K562 (cell line): ENCODE data around the gene VPS11. TPM values are rescaled to one million over a fixed set of nuclear protein-coding genes. Genes with fewer than 3 reads are reported as not detected.

Experiments used
- ATF1 ChIP-seq, 2 experiments: fragments of 450-650 bp in 1 of 2; IDR thresholded peaks; 2 replicates each; pipeline ENCODE4 v1.6.1; 2016; ENCODE audit warnings: missing compliant biosample characterization in 1 of 2, missing genetic modification characterization in 1 of 2
- BRD4 ChIP-seq: fragments of 200-600 bp; sonication (generic); IDR thresholded peaks from 2 replicates; pipeline ENCODE4 v1.6.1; 2017; ENCODE audit warnings: inconsistent platforms
- CEBPG ChIP-seq, 3 experiments: fragments of 200-800 bp in 1 of 3; sonication (Bioruptor generic) in 1 of 3; sonication (generic) in 1 of 3; formaldehyde crosslinking in 1 of 3; IDR thresholded peaks in 2 of 3; conservative IDR thresholded peaks in 1 of 3; 2 replicates each; pipeline versions ENCODE4 v1.6.1 to v1.8.0; 2016 to 2022; ENCODE audit warnings: missing compliant biosample characterization in 2 of 3, missing genetic modification characterization in 2 of 3, mild to moderate bottlenecking in 1 of 3, missing genetic modification reagents in 1 of 3
- DIDO1 ChIP-seq: fragments of 450-650 bp; IDR thresholded peaks from 2 replicates; pipeline ENCODE4 v1.6.1; 2016; ENCODE audit warnings: low read depth, missing biosample characterization, missing genetic modification characterization
- ELF2 ChIP-seq: fragments of 250-450 bp; sonication (Bioruptor Pico); IDR thresholded peaks from 2 replicates; pipeline ENCODE4 v1.5.0; 2021; ENCODE audit warnings: mild to moderate bottlenecking
- FOXM1 ChIP-seq, 2 experiments: fragments of 450-650 bp in 1 of 2; sonication (generic) in 1 of 2; formaldehyde crosslinking in 1 of 2; IDR thresholded peaks; 2 replicates each; pipeline versions ENCODE4 v1.6.1 to v1.9.0; 2017 to 2022; ENCODE audit warnings: low read depth in 2 of 2, mild to moderate bottlenecking in 2 of 2, missing genetic modification reagents in 1 of 2, moderate library complexity in 1 of 2
- KDM5B ChIP-seq: fragments of 200-600 bp; sonication (generic); IDR thresholded peaks from 2 replicates; pipeline ENCODE4 v1.6.1; 2012; ENCODE audit warnings: low read depth, mild to moderate bottlenecking, moderate library complexity, low read length, control low read depth, inconsistent platforms; ENCODE audit not compliant: insufficient replicate concordance
- NEUROD1 ChIP-seq: fragments of 150-350 bp; IDR thresholded peaks from 2 replicates; pipeline ENCODE4 v1.6.1; 2014; ENCODE audit warnings: borderline replicate concordance, low read length, low read depth; ENCODE audit not compliant: partially characterized antibody
- NRF1 ChIP-seq, 2 experiments: fragments of 450-650 bp; IDR thresholded peaks in 1 of 2; conservative IDR thresholded peaks in 1 of 2; 2 replicates each; pipeline ENCODE4 v1.6.1; 2014; ENCODE audit warnings: mild to moderate bottlenecking in 2 of 2
- POLR2B ChIP-seq: fragments of 450-650 bp; IDR thresholded peaks from 2 replicates; pipeline ENCODE4 v1.6.1; 2018; ENCODE audit warnings: low read depth; ENCODE audit not compliant: partially characterized antibody
- POLR2H ChIP-seq: IDR thresholded peaks from 2 replicates; pipeline ENCODE4 v1.6.1; 2016; ENCODE audit warnings: missing genetic modification characterization, low read depth, mild to moderate bottlenecking, control low read depth, missing compliant biosample characterization, moderate library complexity
- SMAD4 ChIP-seq: fragments of 250-450 bp; sonication (Bioruptor Pico); conservative IDR thresholded peaks from 2 replicates; pipeline ENCODE4 v1.8.0; 2021; ENCODE audit warnings: inconsistent platforms, mild to moderate bottlenecking, moderate library complexity
- ZNF124 ChIP-seq: sonication (generic); formaldehyde crosslinking; IDR thresholded peaks from 2 replicates; pipeline ENCODE4 v1.8.1; 2022; ENCODE audit warnings: missing genetic modification reagents
- ZNF699 ChIP-seq: fragments of 250-450 bp; sonication (Bioruptor Pico); IDR thresholded peaks from 2 replicates; pipeline ENCODE4 v1.8.0; 2021; ENCODE audit warnings: mild to moderate bottlenecking, moderate library complexity; ENCODE audit not compliant: insufficient replicate concordance
- ZNF766 ChIP-seq: fragments of 200-800 bp; sonication (Bioruptor generic); conservative IDR thresholded peaks from 2 replicates; pipeline ENCODE4 v1.6.1; 2016; ENCODE audit warnings: missing genetic modification characterization, missing compliant biosample characterization
- polyA plus RNA-seq, 8 experiments: library from polyadenylated mRNA; depleted of rRNA in 4 of 8; stranded (reverse) in 5 of 8; unstranded in 3 of 8; fragments of >200 nt; fragmentation: Nextera tagmentation in 2 of 8; fragmentation: Illumina TruSeq in 1 of 8; extraction: Ambion mirVana in 2 of 8; extraction: Trizol in 1 of 8; gene quantifications; 2 replicates each; pipeline versions ENCODE4 v1.2.1 to v1.2.3, GENCODE V29; 2011 to 2014; ENCODE audit warnings: inconsistent platforms in 1 of 8, missing spikeins in 1 of 8
- total RNA-seq, 7 experiments: library from RNA; depleted of rRNA in 6 of 7; stranded (reverse); fragments of >200 nt in 6 of 7; fragmentation: Illumina TruSeq in 2 of 7; extraction: Trizol in 2 of 7; gene quantifications; 2 replicates each; pipeline versions ENCODE4 v1.2.1 to v1.2.3, GENCODE V29; 2011 to 2021; ENCODE audit warnings: low replicate concordance in 1 of 7
- TF ChIP-seq, protein P1 (sequence below): fragments of 450-650 bp; IDR thresholded peaks from 2 replicates; pipeline ENCODE4 v1.6.1; 2016; ENCODE audit warnings: antibody characterized with exemption
- TF ChIP-seq, protein P2 (sequence below): IDR thresholded peaks from 3 replicates; pipeline ENCODE4 v1.6.1; 2011; ENCODE audit warnings: borderline replicate concordance, mild to moderate bottlenecking, moderate library complexity; ENCODE audit not compliant: insufficient read length; ENCODE audit errors: extremely low read depth
- TF ChIP-seq, protein P3 (sequence below): fragments of 250-450 bp; sonication (Bioruptor Pico); IDR thresholded peaks from 2 replicates; pipeline ENCODE4 v1.8.0; 2022; ENCODE audit warnings: inconsistent platforms

VPS11 gene
- total and polyA plus RNA-seq, 9 of the 15 experiments (the other 6 are each of a cell fraction or from before 2014, with no cell fraction given): 14.1 to 35.5 (median 27.5) TPM

DNA sequence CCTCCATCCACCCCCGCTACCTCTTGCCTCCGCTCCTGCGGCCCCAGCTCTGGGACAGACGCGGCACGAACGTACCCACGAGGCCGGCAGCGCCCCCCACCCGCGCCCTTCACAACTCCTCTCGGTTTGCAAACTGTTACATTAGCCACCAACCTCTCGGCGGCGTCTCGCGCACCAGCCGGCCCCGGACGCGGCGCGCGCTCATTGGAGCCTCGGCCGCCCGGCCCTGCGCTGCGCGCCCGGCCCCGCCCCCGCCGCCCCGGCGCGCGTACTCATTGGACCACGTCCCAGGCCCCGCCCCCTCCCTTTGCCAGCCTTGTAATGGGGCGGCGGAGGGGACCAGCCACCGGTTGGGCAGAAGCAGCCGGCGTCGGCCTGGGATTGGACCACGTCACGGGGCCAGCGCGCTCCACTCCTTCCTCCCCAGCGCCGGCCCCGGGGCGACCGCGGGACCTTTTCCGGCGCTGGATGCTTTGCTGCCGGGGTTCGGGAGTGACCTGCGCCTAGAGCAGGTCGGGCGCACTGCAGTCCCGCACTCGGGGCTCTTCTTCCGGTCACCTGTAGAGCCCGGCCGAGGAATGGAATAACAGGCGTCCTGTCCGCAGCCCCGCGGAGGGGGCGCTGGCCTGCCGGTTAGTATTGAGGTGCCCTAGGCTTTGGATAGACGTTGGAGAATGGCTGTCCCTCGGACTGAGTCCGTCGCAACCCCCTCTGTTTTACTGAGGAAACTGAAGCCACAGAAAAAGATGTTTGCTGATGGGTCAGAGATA lies 10.4 kb upstream of the VPS11 start, which contains the start of gene HYOU1 (continued):
- TF ChIP-seq BRD4 (peak; percentile 48; the same call in 1 of the 2 replicates), ATF1 (CRISPR knock-in tag; IDR thresholded peaks at IDR 0.05) (peak; percentile 54; the same call in 1 of the 2 replicates), ATF1 (tag; IDR thresholded peaks at IDR 0.05) (peak; percentile 95), NEUROD1 (peak; percentile 26), NRF1 (conservative IDR thresholded peaks at IDR 0.05 in 1 of 2, IDR thresholded peaks at IDR 0.05 in 1 of 2) (peak; percentile 86 to 88), POLR2H (tag) (peak; percentile 88), ZNF699 (CRISPR knock-in tag) (no peak), ZNF124 (no peak), KDM5B (peak; percentile 85), FOXM1 (IDR thresholded peaks at IDR 0.05; ENCODE audit: low read depth) (peak; percentile 27; the same call in 1 of the 2 replicates), FOXM1 (CRISPR knock-in tag; IDR thresholded peaks at IDR 0.05; ENCODE audit: low read depth) (no peak), DIDO1 (tag) (no peak), CEBPG (CRISPR knock-in tag; IDR thresholded peaks at IDR 0.05) (peak; percentile 81), CEBPG (tag; conservative IDR thresholded peaks at IDR 0.05 in 1 of 2, IDR thresholded peaks at IDR 0.05 in 1 of 2) (no peak), SMAD4 (CRISPR knock-in tag) (peak; percentile 48), ZNF766 (CRISPR knock-in tag) (0 out of 2 replicates have a peak, but pooled peaks have one; percentile 31), ELF2 (CRISPR knock-in tag) (no peak), POLR2B (peak; percentile 46)
- TF ChIP-seq, protein P1, sequence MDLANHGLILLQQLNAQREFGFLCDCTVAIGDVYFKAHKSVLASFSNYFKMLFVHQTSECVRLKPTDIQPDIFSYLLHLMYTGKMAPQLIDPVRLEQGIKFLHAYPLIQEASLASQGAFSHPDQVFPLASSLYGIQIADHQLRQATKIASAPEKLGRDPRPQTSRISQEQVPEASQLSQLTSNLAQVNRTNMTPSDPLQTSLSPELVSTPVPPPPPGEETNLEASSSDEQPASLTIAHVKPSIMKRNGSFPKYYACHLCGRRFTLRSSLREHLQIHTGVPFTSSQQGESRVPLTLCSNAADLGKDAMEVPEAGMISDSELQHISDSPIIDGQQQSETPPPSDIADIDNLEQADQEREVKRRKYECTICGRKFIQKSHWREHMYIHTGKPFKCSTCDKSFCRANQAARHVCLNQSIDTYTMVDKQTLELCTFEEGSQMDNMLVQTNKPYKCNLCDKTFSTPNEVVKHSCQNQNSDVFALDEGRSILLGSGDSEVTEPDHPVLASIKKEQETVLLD: peak; percentile 70
- TF ChIP-seq, protein P2, sequence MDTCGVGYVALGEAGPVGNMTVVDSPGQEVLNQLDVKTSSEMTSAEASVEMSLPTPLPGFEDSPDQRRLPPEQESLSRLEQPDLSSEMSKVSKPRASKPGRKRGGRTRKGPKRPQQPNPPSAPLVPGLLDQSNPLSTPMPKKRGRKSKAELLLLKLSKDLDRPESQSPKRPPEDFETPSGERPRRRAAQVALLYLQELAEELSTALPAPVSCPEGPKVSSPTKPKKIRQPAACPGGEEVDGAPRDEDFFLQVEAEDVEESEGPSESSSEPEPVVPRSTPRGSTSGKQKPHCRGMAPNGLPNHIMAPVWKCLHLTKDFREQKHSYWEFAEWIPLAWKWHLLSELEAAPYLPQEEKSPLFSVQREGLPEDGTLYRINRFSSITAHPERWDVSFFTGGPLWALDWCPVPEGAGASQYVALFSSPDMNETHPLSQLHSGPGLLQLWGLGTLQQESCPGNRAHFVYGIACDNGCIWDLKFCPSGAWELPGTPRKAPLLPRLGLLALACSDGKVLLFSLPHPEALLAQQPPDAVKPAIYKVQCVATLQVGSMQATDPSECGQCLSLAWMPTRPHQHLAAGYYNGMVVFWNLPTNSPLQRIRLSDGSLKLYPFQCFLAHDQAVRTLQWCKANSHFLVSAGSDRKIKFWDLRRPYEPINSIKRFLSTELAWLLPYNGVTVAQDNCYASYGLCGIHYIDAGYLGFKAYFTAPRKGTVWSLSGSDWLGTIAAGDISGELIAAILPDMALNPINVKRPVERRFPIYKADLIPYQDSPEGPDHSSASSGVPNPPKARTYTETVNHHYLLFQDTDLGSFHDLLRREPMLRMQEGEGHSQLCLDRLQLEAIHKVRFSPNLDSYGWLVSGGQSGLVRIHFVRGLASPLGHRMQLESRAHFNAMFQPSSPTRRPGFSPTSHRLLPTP: no peak
- TF ChIP-seq, protein P3, sequence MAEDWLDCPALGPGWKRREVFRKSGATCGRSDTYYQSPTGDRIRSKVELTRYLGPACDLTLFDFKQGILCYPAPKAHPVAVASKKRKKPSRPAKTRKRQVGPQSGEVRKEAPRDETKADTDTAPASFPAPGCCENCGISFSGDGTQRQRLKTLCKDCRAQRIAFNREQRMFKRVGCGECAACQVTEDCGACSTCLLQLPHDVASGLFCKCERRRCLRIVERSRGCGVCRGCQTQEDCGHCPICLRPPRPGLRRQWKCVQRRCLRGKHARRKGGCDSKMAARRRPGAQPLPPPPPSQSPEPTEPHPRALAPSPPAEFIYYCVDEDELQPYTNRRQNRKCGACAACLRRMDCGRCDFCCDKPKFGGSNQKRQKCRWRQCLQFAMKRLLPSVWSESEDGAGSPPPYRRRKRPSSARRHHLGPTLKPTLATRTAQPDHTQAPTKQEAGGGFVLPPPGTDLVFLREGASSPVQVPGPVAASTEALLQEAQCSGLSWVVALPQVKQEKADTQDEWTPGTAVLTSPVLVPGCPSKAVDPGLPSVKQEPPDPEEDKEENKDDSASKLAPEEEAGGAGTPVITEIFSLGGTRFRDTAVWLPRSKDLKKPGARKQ: no peak
